GM19468 (cell line): Measurements from ENCODE around the gene FRYL.

ENCODE experiments used
- ATAC-seq: cut with Tn5 transposase; IDR thresholded peaks from one replicate; pipeline ENCODE4 v1.9.1; 2021; ENCODE audit warnings: mild to moderate bottlenecking, moderate library complexity, moderate number of reproducible peaks; ENCODE audit not compliant: unreplicated experiment; ENCODE audit errors: extremely low read depth

Gene FRYL

GRCh38 chr4:48575964-48576363, 204.1 kb downstream of the FRYL start:
- no peak for ATAC-seq

- ATAC-seq = no peak
Measured at GRCh38 chr4:48571471-48571870, 208.6 kb downstream of the FRYL start.

- no peak for ATAC-seq
Measured at GRCh38 chr4:48570646-48571220, 209.3 kb downstream of the FRYL start.

- no peak for ATAC-seq
Measured at GRCh38 chr4:48566034-48566384, 214.1 kb downstream of the FRYL start.

GRCh38 chr4:48565362-48566033, 214.6 kb downstream of the FRYL start:
- ATAC-seq = no peak

- ATAC-seq = no peak
Measured at GRCh38 chr4:48564151-48564550, 215.9 kb downstream of the FRYL start.

- no peak for ATAC-seq
Measured at GRCh38 chr4:48558819-48559218, 221.3 kb downstream of the FRYL start.

GRCh38 chr4:48558026-48558425, 222.1 kb downstream of the FRYL start:
- no peak for ATAC-seq

- ATAC-seq = no peak
Measured at GRCh38 chr4:48557478-48557877, 222.6 kb downstream of the FRYL start.

- no peak for ATAC-seq
Measured at GRCh38 chr4:48556268-48556667, 223.8 kb downstream of the FRYL start.

- no peak for ATAC-seq
Measured at GRCh38 chr4:48554606-48555005, 225.5 kb downstream of the FRYL start.

- ATAC-seq = no peak
Measured at GRCh38 chr4:48553720-48554119, 226.4 kb downstream of the FRYL start.

GRCh38 chr4:48546336-48546735, 233.7 kb downstream of the FRYL start:
- no peak for ATAC-seq

- ATAC-seq = no peak
Measured at GRCh38 chr4:48543796-48544195, 236.3 kb downstream of the FRYL start.

GRCh38 chr4:48542888-48543287, 237.2 kb downstream of the FRYL start:
- no peak for ATAC-seq

- no peak for ATAC-seq
Measured at GRCh38 chr4:48539597-48539996, 240.5 kb downstream of the FRYL start.

- no peak for ATAC-seq
Measured at GRCh38 chr4:48538358-48538757, 241.7 kb downstream of the FRYL start.

- ATAC-seq = no peak
Measured at GRCh38 chr4:48526406-48526805, 253.7 kb downstream of the FRYL start.

- no peak for ATAC-seq
Measured at GRCh38 chr4:48518143-48518542, 261.9 kb downstream of the FRYL start.

- ATAC-seq = no peak
Measured at GRCh38 chr4:48509543-48509942, 270.5 kb downstream of the FRYL start.

- no peak for ATAC-seq
Measured at GRCh38 chr4:48506716-48507115, 273.4 kb downstream of the FRYL start.

GRCh38 chr4:48504352-48504751, 275.7 kb downstream of the FRYL start:
- ATAC-seq = no peak
